GOT3 (cell line): ENCODE measurements around the gene CSNK1E.

ENCODE experiments used
- DNase-seq: peaks from one replicate; lab custom pipeline; 2025; ENCODE audit warnings: mixed read lengths; lab: John Stamatoyannopoulos, UW

Gene CSNK1E

GRCh38 chr22:38249803-38250642, 67.2 kb downstream of the CSNK1E start:
- DNase-seq = no peak

GRCh38 chr22:38249301-38249700, 67.9 kb downstream of the CSNK1E start:
- DNase-seq = no peak

GRCh38 chr22:38248280-38248679, 69.0 kb downstream of the CSNK1E start:
- DNase-seq = no peak

GRCh38 chr22:38247713-38248112, 69.5 kb downstream of the CSNK1E start:
- no peak for DNase-seq

- DNase-seq = no peak
Measured at GRCh38 chr22:38246692-38247091, 70.5 kb downstream of the CSNK1E start.

- no peak for DNase-seq
Measured at GRCh38 chr22:38246046-38246658, 71.1 kb downstream of the CSNK1E start.

GRCh38 chr22:38244106-38244505, 73.1 kb downstream of the CSNK1E start:
- DNase-seq = no peak

GRCh38 chr22:38243007-38243765, 74.0 kb downstream of the CSNK1E start:
- no peak for DNase-seq

- DNase-seq = no peak
Measured at GRCh38 chr22:38240734-38241252, 76.4 kb downstream of the CSNK1E start.
